ENCODE results near the gene HTATIP2. TPM values are rescaled to one million over a fixed set of nuclear protein-coding genes. Genes with fewer than 3 reads are reported as not detected.

HTATIP2 gene
- total RNA-seq, 1 experiment from 2014 or later: 58.0 TPM

GRCh38 chr11:20351136-20351535 lies 12.4 kb upstream of the HTATIP2 start:
- H3K27me3 ChIP-seq (ENCODE audit: low read length): no peaks in the 10 kb centered on the region
- no peaks in the 10 kb centered on the region for H3K36me3 ChIP-seq (ENCODE audit: insufficient read depth, low read length)
- H3K9me2 ChIP-seq (replicated peaks; ENCODE audit: insufficient read depth, low read length): no peaks in the 10 kb centered on the region
- H3K9me3 ChIP-seq (ENCODE audit: low read length): no peaks in the 10 kb centered on the region
- H3K27ac ChIP-seq (ENCODE audit: low read length): no peak overlapping the region
- no peak overlapping the region for H2AFZ ChIP-seq (ENCODE audit: low read length)
- H3K4me3 ChIP-seq (ENCODE audit: low read length): no peak overlapping the region
- no peak overlapping the region for H3K4me2 ChIP-seq (ENCODE audit: low read depth, low read length, poor library complexity, severe bottlenecking)
- no peaks in the 10 kb centered on the region for H3K79me2 ChIP-seq (ENCODE audit: low read length)
- peaks cover 6% of the 10 kb centered on the region for H3K4me1 ChIP-seq (ENCODE audit: low read length)
- DNase-seq: no peak
- H3K9ac ChIP-seq (ENCODE audit: low read length): no peak overlapping the region
- no peaks in the 10 kb centered on the region for H4K20me1 ChIP-seq (ENCODE audit: insufficient read depth, low read depth, low read length)

GRCh38 chr11:20351751-20352262 lies 11.7 kb upstream of the HTATIP2 start:
- Histone ChIP-seq H3K9ac (ENCODE audit: low read length) (no peak overlapping the region), H3K4me1 (ENCODE audit: low read length) (peaks cover 1% of the 10 kb centered on the region), H2AFZ (ENCODE audit: low read length) (no peak overlapping the region), H3K9me2 (replicated peaks; ENCODE audit: insufficient read depth, low read length) (no peaks in the 10 kb centered on the region), H3K27ac (ENCODE audit: low read length) (no peak overlapping the region), H3K36me3 (ENCODE audit: insufficient read depth, low read length) (no peaks in the 10 kb centered on the region), H4K20me1 (ENCODE audit: insufficient read depth, low read depth, low read length) (no peaks in the 10 kb centered on the region), H3K4me3 (ENCODE audit: low read length) (no peak overlapping the region), H3K9me3 (ENCODE audit: low read length) (no peaks in the 10 kb centered on the region), H3K4me2 (ENCODE audit: low read depth, low read length, poor library complexity, severe bottlenecking) (no peak overlapping the region), H3K27me3 (ENCODE audit: low read length) (no peaks in the 10 kb centered on the region), H3K79me2 (ENCODE audit: low read length) (no peaks in the 10 kb centered on the region)
- no peak for DNase-seq

- H3K4me3 ChIP-seq (ENCODE audit: low read length): no peak overlapping the region
- no peak overlapping the region for H2AFZ ChIP-seq (ENCODE audit: low read length)
- no peaks in the 10 kb centered on the region for H3K9me2 ChIP-seq (replicated peaks; ENCODE audit: insufficient read depth, low read length)
- no peak overlapping the region for H3K9ac ChIP-seq (ENCODE audit: low read length)
- no peaks in the 10 kb centered on the region for H3K36me3 ChIP-seq (ENCODE audit: insufficient read depth, low read length)
- no peaks in the 10 kb centered on the region for H3K27me3 ChIP-seq (ENCODE audit: low read length)
- H3K9me3 ChIP-seq (ENCODE audit: low read length): no peaks in the 10 kb centered on the region
- H4K20me1 ChIP-seq (ENCODE audit: insufficient read depth, low read depth, low read length): no peaks in the 10 kb centered on the region
- peak; percentile 59 for DNase-seq
- H3K4me1 ChIP-seq (ENCODE audit: low read length): no peaks in the 10 kb centered on the region
- no peaks in the 10 kb centered on the region for H3K79me2 ChIP-seq (ENCODE audit: low read length)
- H3K4me2 ChIP-seq (ENCODE audit: low read depth, low read length, poor library complexity, severe bottlenecking): no peak overlapping the region
- no peak overlapping the region for H3K27ac ChIP-seq (ENCODE audit: low read length)
Measured at GRCh38 chr11:20353829-20354434, 9.6 kb upstream of the HTATIP2 start.

GRCh38 chr11:20355221-20356219 lies 8.0 kb upstream of the HTATIP2 start:
- no peak overlapping the region for H2AFZ ChIP-seq (ENCODE audit: low read length)
- no peak overlapping the region for H3K9ac ChIP-seq (ENCODE audit: low read length)

GRCh38 chr11:20357150-20357549 lies 6.4 kb upstream of the HTATIP2 start:
- H3K79me2 ChIP-seq (ENCODE audit: low read length): no peaks in the 10 kb centered on the region
- H3K27me3 ChIP-seq (ENCODE audit: low read length): no peaks in the 10 kb centered on the region
- no peaks in the 10 kb centered on the region for H3K9me2 ChIP-seq (replicated peaks; ENCODE audit: insufficient read depth, low read length)
- no peak for DNase-seq
- no peak overlapping the region for H3K4me3 ChIP-seq (ENCODE audit: low read length)
- 0 out of 2 replicates have a peak, but pooled peaks cover 3% of the 10 kb centered on the region for H3K4me1 ChIP-seq (ENCODE audit: low read length)
- H3K27ac ChIP-seq (ENCODE audit: low read length): no peak overlapping the region
- H3K9me3 ChIP-seq (ENCODE audit: low read length): no peaks in the 10 kb centered on the region
- no peak overlapping the region for H3K9ac ChIP-seq (ENCODE audit: low read length)
- no peaks in the 10 kb centered on the region for H3K36me3 ChIP-seq (ENCODE audit: insufficient read depth, low read length)
- no peaks in the 10 kb centered on the region for H4K20me1 ChIP-seq (ENCODE audit: insufficient read depth, low read depth, low read length)
- no peak overlapping the region for H3K4me2 ChIP-seq (ENCODE audit: low read depth, low read length, poor library complexity, severe bottlenecking)
- no peak overlapping the region for H2AFZ ChIP-seq (ENCODE audit: low read length)

More at GRCh38 chr11:20355221-20356219, 8.0 kb upstream of the HTATIP2 start:
- Histone ChIP-seq H3K36me3 (ENCODE audit: insufficient read depth, low read length) (no peaks in the 10 kb centered on the region), H3K27me3 (ENCODE audit: low read length) (no peaks in the 10 kb centered on the region), H4K20me1 (ENCODE audit: insufficient read depth, low read depth, low read length) (no peaks in the 10 kb centered on the region), H3K4me2 (ENCODE audit: low read depth, low read length, poor library complexity, severe bottlenecking) (no peak overlapping the region), H3K9me3 (ENCODE audit: low read length) (no peaks in the 10 kb centered on the region), H3K9me2 (replicated peaks; ENCODE audit: insufficient read depth, low read length) (no peaks in the 10 kb centered on the region), H3K79me2 (ENCODE audit: low read length) (no peaks in the 10 kb centered on the region), H3K4me1 (ENCODE audit: low read length) (0 out of 2 replicates have a peak, but pooled peaks cover under 1% of the 10 kb centered on the region), H3K4me3 (ENCODE audit: low read length) (no peak overlapping the region), H3K27ac (ENCODE audit: low read length) (no peak overlapping the region)
- peak; percentile 67 for DNase-seq

- H3K9me2 ChIP-seq (replicated peaks; ENCODE audit: insufficient read depth, low read length): no peaks in the 10 kb centered on the region
- H3K4me1 ChIP-seq (ENCODE audit: low read length): peaks cover 28% of the 10 kb centered on the region
- no peak overlapping the region for H3K27ac ChIP-seq (ENCODE audit: low read length)
- H3K4me2 ChIP-seq (ENCODE audit: low read depth, low read length, poor library complexity, severe bottlenecking): peak overlapping the region; percentile 10
- peak overlapping the region; percentile 48 for H2AFZ ChIP-seq (ENCODE audit: low read length)
- DNase-seq: no peak
- peaks cover 23% of the 10 kb centered on the region for H3K79me2 ChIP-seq (ENCODE audit: low read length)
- H3K4me3 ChIP-seq (ENCODE audit: low read length): no peak overlapping the region
- H3K9ac ChIP-seq (ENCODE audit: low read length): no peak overlapping the region
- H3K9me3 ChIP-seq (ENCODE audit: low read length): no peaks in the 10 kb centered on the region
- H3K36me3 ChIP-seq (ENCODE audit: insufficient read depth, low read length): no peaks in the 10 kb centered on the region
- no peaks in the 10 kb centered on the region for H3K27me3 ChIP-seq (ENCODE audit: low read length)
- no peaks in the 10 kb centered on the region for H4K20me1 ChIP-seq (ENCODE audit: insufficient read depth, low read depth, low read length)
Measured at GRCh38 chr11:20360650-20361049, 2.9 kb upstream of the HTATIP2 start.

DNA sequence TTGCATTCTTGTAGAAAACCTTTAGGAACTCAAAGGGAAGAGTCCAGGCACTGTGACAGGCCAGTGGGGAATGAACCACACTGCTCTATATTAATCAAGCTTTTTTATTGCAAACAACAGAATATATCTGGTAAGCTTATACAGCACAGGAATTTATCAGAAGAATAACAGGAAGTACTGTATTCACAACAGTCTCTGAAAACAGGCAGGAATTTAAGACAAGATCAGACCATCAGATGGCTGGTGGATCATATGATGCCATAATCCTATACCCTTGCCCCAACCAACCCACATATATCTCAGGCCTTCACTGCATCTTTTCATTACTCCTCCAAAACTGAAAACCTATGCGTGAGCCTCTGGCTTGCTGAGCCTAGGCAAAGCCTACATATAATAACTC lies 1.0 kb upstream of the HTATIP2 start:
- Histone ChIP-seq H3K4me2 (ENCODE audit: low read depth, low read length, poor library complexity, severe bottlenecking) (no peak overlapping the region), H3K4me3 (ENCODE audit: low read length) (no peak overlapping the region), H3K27ac (ENCODE audit: low read length) (no peak overlapping the region)

GRCh38 chr11:20363149-20363499 lies 390 bp upstream of the HTATIP2 start:
- Histone ChIP-seq H3K36me3 (ENCODE audit: insufficient read depth, low read length) (peaks cover 12% of the 10 kb centered on the region), H3K4me2 (ENCODE audit: low read depth, low read length, poor library complexity, severe bottlenecking) (peak overlapping the region; percentile 93), H3K27me3 (ENCODE audit: low read length) (no peaks in the 10 kb centered on the region), H3K4me1 (ENCODE audit: low read length) (peaks cover 45% of the 10 kb centered on the region), H3K9me2 (replicated peaks; ENCODE audit: insufficient read depth, low read length) (no peaks in the 10 kb centered on the region), H3K79me2 (ENCODE audit: low read length) (peaks cover 41% of the 10 kb centered on the region), H3K9ac (ENCODE audit: low read length) (peak overlapping the region; percentile 92), H2AFZ (ENCODE audit: low read length) (peak overlapping the region; percentile 73), H4K20me1 (ENCODE audit: insufficient read depth, low read depth, low read length) (no peaks in the 10 kb centered on the region), H3K9me3 (ENCODE audit: low read length) (no peaks in the 10 kb centered on the region), H3K27ac (ENCODE audit: low read length) (no peak overlapping the region), H3K4me3 (ENCODE audit: low read length) (peak overlapping the region; percentile 84)
- no peak for DNase-seq

More for the DNA sequence above, 1.0 kb upstream of the HTATIP2 start:
- Histone ChIP-seq H3K36me3 (ENCODE audit: insufficient read depth, low read length) (peaks cover 9% of the 10 kb centered on the region), H3K4me1 (ENCODE audit: low read length) (peaks cover 42% of the 10 kb centered on the region), H3K79me2 (ENCODE audit: low read length) (peaks cover 37% of the 10 kb centered on the region), H3K9me3 (ENCODE audit: low read length) (no peaks in the 10 kb centered on the region), H4K20me1 (ENCODE audit: insufficient read depth, low read depth, low read length) (no peaks in the 10 kb centered on the region), H3K9ac (ENCODE audit: low read length) (no peak overlapping the region), H2AFZ (ENCODE audit: low read length) (peak overlapping the region; percentile 73), H3K27me3 (ENCODE audit: low read length) (no peaks in the 10 kb centered on the region), H3K9me2 (replicated peaks; ENCODE audit: insufficient read depth, low read length) (no peaks in the 10 kb centered on the region)
- no peak for DNase-seq
